Muscle layer of duodenum (tissue), 2 donors: ENCODE data around the gene JADE3.

Experiments used
- H3K27ac ChIP-seq: one replicate; pipeline ENCODE4 v1.7.0; 2013; ENCODE audit warnings: mild to moderate bottlenecking, low read length
- H3K27me3 ChIP-seq: one replicate; pipeline ENCODE4 v1.7.0; 2013; ENCODE audit warnings: low read depth, mild to moderate bottlenecking, control low read depth, low read length
- H3K36me3 ChIP-seq, 2 donors: one replicate each; pipeline ENCODE4 v1.7.0; 2013; ENCODE audit warnings: low read length in 2 of 2, control low read depth in 1 of 2, mild to moderate bottlenecking in 1 of 2; ENCODE audit not compliant: insufficient read depth in 2 of 2, control insufficient read depth in 1 of 2
- H3K4me1 ChIP-seq, 2 donors: one replicate each; pipeline ENCODE4 v1.7.0; 2013; ENCODE audit warnings: low read length in 2 of 2, mild to moderate bottlenecking in 2 of 2, control low read depth in 1 of 2, moderate library complexity in 1 of 2; ENCODE audit not compliant: insufficient read depth in 2 of 2, control insufficient read depth in 1 of 2
- H3K4me3 ChIP-seq, 2 donors: one replicate each; pipeline ENCODE4 v1.7.0; 2013; ENCODE audit warnings: low read length in 2 of 2, low read depth in 1 of 2, mild to moderate bottlenecking in 1 of 2
- H3K9me3 ChIP-seq, 2 donors: one replicate each; pipeline ENCODE4 v1.7.0; 2013; ENCODE audit warnings: low read length in 2 of 2, control low read depth in 1 of 2, mild to moderate bottlenecking in 1 of 2; ENCODE audit not compliant: control insufficient read depth in 1 of 2
- donor health status: healthy.

The JADE3 gene

GRCh38 chrX:47091149-47091775 lies 179.0 kb downstream of the JADE3 start:
- Histone ChIP-seq H3K4me1 (no peaks in the 10 kb centered on the region), H3K4me3 (no peak overlapping the region), H3K27ac (no peak overlapping the region), H3K27me3 (no peaks in the 10 kb centered on the region), H3K36me3 (no peaks in the 10 kb centered on the region), H3K9me3 (no peaks in the 10 kb centered on the region)

- H3K9me3 ChIP-seq, result no peaks in the 10 kb centered on the region
- H3K36me3 ChIP-seq, result no peaks in the 10 kb centered on the region
- no peaks in the 10 kb centered on the region for H3K4me1 ChIP-seq
- no peaks in the 10 kb centered on the region for H3K27me3 ChIP-seq
- no peak overlapping the region for H3K4me3 ChIP-seq
- H3K27ac ChIP-seq, result no peak overlapping the region
These were observed 181.0 kb downstream of the JADE3 start for GRCh38 chrX:47093248-47093647.

- no peak overlapping the region for H3K27ac ChIP-seq
These were observed 181.6 kb downstream of the JADE3 start for GRCh38 chrX:47093860-47094259.

GRCh38 chrX:47097018-47097417 lies 184.8 kb downstream of the JADE3 start:
- H3K9me3 ChIP-seq, result no peaks in the 10 kb centered on the region
- no peaks in the 10 kb centered on the region for H3K4me1 ChIP-seq
- H3K27me3 ChIP-seq, result no peaks in the 10 kb centered on the region
- no peak overlapping the region for H3K27ac ChIP-seq
- H3K36me3 ChIP-seq, result no peaks in the 10 kb centered on the region
- no peak overlapping the region for H3K4me3 ChIP-seq

More at GRCh38 chrX:47093860-47094259, 181.6 kb downstream of the JADE3 start:
- H3K36me3 ChIP-seq, result no peaks in the 10 kb centered on the region
- no peak overlapping the region for H3K4me3 ChIP-seq
- no peaks in the 10 kb centered on the region for H3K9me3 ChIP-seq
- H3K4me1 ChIP-seq, result no peaks in the 10 kb centered on the region
- no peaks in the 10 kb centered on the region for H3K27me3 ChIP-seq

- H3K27me3 ChIP-seq, result no peaks in the 10 kb centered on the region
- H3K36me3 ChIP-seq, result no peaks in the 10 kb centered on the region
These were observed 186.3 kb downstream of the JADE3 start for GRCh38 chrX:47098338-47099094.

GRCh38 chrX:47101206-47101605 lies 189.0 kb downstream of the JADE3 start:
- no peaks in the 10 kb centered on the region for H3K9me3 ChIP-seq
- no peaks in the 10 kb centered on the region for H3K27me3 ChIP-seq
- H3K27ac ChIP-seq, result no peak overlapping the region
- no peak overlapping the region for H3K4me3 ChIP-seq
- no peaks in the 10 kb centered on the region for H3K4me1 ChIP-seq
- H3K36me3 ChIP-seq, result no peaks in the 10 kb centered on the region

More at GRCh38 chrX:47098338-47099094, 186.3 kb downstream of the JADE3 start:
- Histone ChIP-seq H3K27ac (no peak overlapping the region), H3K4me1 (no peaks in the 10 kb centered on the region), H3K9me3 (no peaks in the 10 kb centered on the region), H3K4me3 (no peak overlapping the region)
